Stomach smooth muscle (tissue), 2 donors: ENCODE measurements around the gene MARCHF2.
A peak's percentile ranks its signal among the peaks of the same experiment; 100 is the strongest.

Source experiments
- H3K27ac ChIP-seq: one replicate; pipeline ENCODE4 v1.7.0; 2013; ENCODE audit warnings: mild to moderate bottlenecking, low read length, inconsistent platforms
- H3K27me3 ChIP-seq, 2 donors: one replicate each; pipeline ENCODE4 v1.7.0; 2013; ENCODE audit warnings: low read length in 2 of 2; ENCODE audit not compliant: insufficient read depth in 2 of 2, control insufficient read depth in 1 of 2
- H3K36me3 ChIP-seq, 2 donors: one replicate each; pipeline ENCODE4 v1.7.0; 2013; ENCODE audit warnings: low read length in 2 of 2; ENCODE audit not compliant: control insufficient read depth in 2 of 2, insufficient read depth in 2 of 2
- H3K4me1 ChIP-seq: one replicate; pipeline ENCODE4 v1.7.0; 2013; ENCODE audit warnings: low read length; ENCODE audit not compliant: control insufficient read depth, insufficient read depth
- H3K4me3 ChIP-seq, 2 donors: one replicate each; pipeline ENCODE4 v1.7.0; 2013; ENCODE audit warnings: low read length in 2 of 2
- H3K9ac ChIP-seq, 2 donors: one replicate each; pipeline ENCODE4 v1.7.0; 2013; ENCODE audit warnings: low read length in 2 of 2, mild to moderate bottlenecking in 1 of 2
- H3K9me3 ChIP-seq, 2 donors: one replicate each; pipeline ENCODE4 v1.7.0; 2013; ENCODE audit warnings: low read length in 2 of 2; ENCODE audit not compliant: control insufficient read depth in 2 of 2
- donor health status: healthy.
- donor health status: Pancreatic carcinoma.

MARCHF2 gene

DNA sequence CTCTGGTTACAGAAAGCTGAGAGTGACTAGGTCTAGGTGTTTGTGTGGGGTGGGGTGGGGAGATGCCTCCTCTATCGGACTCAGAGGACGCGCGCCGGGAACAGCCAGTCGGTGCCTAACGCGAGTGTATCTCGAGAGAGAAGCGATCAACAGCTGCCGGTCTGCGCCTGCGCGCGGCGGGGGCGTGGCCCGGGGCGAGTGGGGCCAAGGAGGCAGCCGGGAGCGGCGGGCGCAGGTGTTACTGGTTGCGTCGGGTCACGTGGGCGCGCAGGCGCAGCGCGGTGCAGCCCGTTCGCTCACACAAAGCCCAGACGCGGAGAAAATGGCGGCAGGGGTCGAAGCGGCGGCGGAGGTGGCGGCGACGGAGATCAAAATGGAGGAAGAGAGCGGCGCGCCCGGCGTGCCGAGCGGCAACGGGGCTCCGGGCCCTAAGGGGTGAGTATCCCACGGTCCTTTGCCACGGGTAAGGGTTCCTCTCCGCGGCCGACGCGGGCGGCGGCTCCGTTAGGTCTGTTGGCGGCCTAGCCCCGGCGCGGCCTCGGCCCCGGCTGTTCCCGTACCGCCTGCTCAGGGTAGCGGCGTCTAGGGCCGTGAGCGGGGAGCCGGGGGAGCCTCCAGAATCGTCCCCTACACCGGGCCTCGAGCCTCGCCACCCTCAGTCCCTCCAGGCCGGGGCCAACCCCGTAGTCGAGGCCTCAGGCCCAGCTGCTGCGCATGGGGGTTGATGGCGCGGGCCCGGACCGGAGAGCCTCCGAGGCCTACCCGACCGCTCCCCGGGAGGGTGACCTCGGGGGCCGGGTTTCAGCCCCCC, 31.8 kb downstream of the MARCHF2 start, which contains the start of gene HNRNPM:
TSS of gene HNRNPM (plus strand) at position 299 of the 811 bp plus-strand sequence. CDS start at position 323, 24 bp downstream.
- Histone ChIP-seq H3K9me3 (no peaks in the 10 kb centered on the region), H3K27me3 (no peaks in the 10 kb centered on the region)

DNA sequence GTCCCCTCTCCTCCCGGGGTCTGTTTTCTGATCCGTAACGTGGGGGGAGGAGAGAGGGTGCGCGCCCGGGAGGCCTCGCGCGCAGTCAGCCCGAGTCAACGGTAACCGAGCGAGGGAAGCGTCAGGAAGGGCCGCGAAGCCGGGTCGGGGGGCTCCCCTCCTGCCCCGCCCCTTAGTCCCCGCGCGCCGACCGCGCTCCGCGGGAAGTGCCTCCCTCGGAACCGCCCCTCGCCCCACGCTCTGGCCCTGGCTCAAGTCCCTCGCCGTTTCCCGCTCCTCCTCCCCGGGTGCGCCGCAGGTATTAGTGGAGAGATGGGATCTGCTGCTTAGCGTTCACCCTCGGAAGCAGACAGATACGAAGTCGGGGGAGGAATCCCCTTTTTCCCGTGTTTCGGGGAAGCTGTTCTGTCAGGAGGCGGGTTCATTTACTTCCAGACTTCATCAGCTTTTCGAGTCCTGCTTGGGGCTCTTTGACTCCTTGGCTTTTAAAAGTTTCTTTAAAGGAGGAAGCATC, 32.4 kb downstream of the MARCHF2 start:
- H3K4me1 ChIP-seq, result peaks cover 31% of the 10 kb centered on the region
- peak overlapping the region; percentile 93 for H3K27ac ChIP-seq
- H3K4me3 ChIP-seq, result peak overlapping the region; percentile 92 to 93

More for the DNA sequence above, 31.8 kb downstream of the MARCHF2 start, which contains the start of gene HNRNPM:
- peaks cover 0 to 3% of the 10 kb centered on the region in 2 donors for H3K36me3 ChIP-seq
- H3K4me1 ChIP-seq, result peaks cover 26% of the 10 kb centered on the region
- H3K9ac ChIP-seq, result peak within 1 kb of the TSS; percentile 96 to 98
- H3K4me3 ChIP-seq, result peak within 1 kb of the TSS; percentile 92 to 93
- H3K27ac ChIP-seq, result peak within 1 kb of the TSS; percentile 93

DNA sequence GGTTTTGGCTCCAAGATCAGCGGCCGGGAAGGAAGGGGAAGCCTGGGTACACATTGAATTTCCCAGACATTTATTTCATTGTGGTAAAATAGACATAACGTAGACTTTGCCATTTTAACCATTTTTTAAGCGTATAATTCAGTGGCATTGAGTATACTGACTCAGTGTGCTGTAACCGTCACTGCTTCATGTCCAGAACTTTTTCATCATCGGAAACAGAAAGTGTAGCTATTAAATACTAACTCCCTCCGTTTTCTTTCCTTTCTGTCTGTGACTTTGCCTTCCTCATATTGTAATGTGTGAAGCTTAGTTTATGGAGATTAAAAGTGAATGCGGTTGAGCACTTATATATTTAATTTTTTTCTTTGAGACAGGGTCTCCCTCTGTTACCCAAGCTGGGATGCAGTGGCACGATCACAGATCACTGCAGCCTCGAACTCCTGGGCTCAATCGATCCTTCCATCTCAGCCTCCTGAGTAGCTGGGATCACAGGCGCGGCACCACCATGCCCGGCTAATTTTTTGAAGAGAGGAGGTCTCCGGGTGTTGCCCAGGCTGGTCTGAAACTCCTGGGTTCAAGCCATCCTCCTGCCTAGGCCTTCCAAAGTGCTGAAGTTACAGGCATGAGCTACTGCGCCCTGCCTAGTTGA, 33.1 kb downstream of the MARCHF2 start:
- Histone ChIP-seq H3K4me3 (peak overlapping the region; percentile 92 to 93), H3K9ac (peak overlapping the region; percentile 96 to 98)

More for the DNA sequence above, 32.4 kb downstream of the MARCHF2 start:
- Histone ChIP-seq H3K9ac (peak overlapping the region; percentile 96 to 98), H3K36me3 (peaks cover 0 to 3% of the 10 kb centered on the region in 2 donors), H3K27me3 (no peaks in the 10 kb centered on the region), H3K9me3 (no peaks in the 10 kb centered on the region)

DNA sequence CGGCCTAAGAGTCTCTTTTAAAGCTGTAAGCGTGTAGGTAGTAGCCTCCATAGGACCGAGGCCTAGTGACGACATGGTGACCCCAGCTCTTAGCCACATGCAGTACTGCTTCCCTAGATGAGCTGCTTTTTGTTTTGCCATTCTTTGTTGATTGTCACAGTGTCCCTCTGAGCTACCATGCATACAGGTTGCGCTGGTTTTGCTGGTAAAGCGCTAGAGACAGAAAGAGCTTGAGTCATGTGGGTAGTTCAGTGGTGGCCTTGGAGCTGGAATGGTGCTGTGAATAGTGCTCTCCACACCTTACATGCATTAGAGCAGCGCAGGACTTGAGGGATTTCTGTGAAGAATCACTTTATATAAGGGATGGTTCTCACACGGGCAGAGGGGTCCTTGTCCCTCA, 36.7 kb downstream of the MARCHF2 start:
- Histone ChIP-seq H3K36me3 (peaks cover 5% of the 10 kb centered on the region in 2 donors), H3K27me3 (no peaks in the 10 kb centered on the region), H3K9me3 (no peaks in the 10 kb centered on the region), H3K27ac (no peak overlapping the region), H3K4me3 (peak overlapping the region in 1 of 2 donors; percentile 15), H3K4me1 (peaks cover 48% of the 10 kb centered on the region), H3K9ac (no peak overlapping the region)

More for the DNA sequence above, 33.1 kb downstream of the MARCHF2 start:
- Histone ChIP-seq H3K4me1 (peaks cover 31% of the 10 kb centered on the region), H3K27ac (peak overlapping the region; percentile 93), H3K36me3 (peaks cover 0 to 3% of the 10 kb centered on the region in 2 donors), H3K27me3 (no peaks in the 10 kb centered on the region), H3K9me3 (no peaks in the 10 kb centered on the region)

DNA sequence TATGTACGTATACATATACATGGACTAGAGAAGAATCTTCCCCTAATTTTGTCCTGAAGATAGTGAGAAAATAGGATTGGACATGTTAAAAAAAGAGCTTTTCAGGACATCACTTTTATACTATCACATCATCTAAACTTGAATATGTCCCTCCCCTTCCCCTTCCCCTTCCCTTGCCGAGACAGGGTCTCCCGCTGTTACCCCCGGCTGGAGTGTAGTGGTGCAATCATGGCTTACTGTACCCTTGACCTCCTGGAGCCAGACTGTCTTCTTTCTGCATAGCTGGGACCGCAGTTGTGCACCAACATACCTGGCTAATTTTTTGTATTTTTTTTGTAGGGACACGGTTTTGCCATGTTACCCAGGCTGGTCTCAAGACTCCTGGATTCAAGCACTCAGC, 38.3 kb downstream of the MARCHF2 start:
- H3K9me3 ChIP-seq, result no peaks in the 10 kb centered on the region
- peaks cover 10 to 11% of the 10 kb centered on the region in 2 donors for H3K36me3 ChIP-seq
- no peak overlapping the region for H3K27ac ChIP-seq
- H3K4me1 ChIP-seq, result peaks cover 41% of the 10 kb centered on the region
- H3K9ac ChIP-seq, result no peak overlapping the region
- no peak overlapping the region for H3K4me3 ChIP-seq
- no peaks in the 10 kb centered on the region for H3K27me3 ChIP-seq

DNA sequence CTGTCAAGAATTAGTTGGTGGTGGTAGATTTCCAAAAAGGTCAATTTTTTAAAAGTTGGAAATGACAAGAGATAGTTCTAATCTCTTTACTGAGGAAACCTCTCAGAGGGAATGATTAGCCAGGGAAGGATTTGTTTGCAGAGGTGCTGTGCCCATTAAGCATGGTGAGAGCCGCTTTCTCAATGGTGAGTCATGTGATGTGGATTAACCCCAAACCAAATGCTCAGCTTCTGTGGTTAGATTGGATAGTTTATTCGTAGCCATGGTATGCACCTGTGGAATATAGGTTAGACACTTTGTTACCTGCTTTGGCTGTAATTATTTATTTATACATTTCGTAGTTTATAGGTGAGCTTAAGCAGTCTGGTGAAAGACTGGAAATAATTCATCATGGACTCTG, 38.8 kb downstream of the MARCHF2 start:
- Histone ChIP-seq H3K27ac (no peak overlapping the region), H3K36me3 (peaks cover 15 to 16% of the 10 kb centered on the region in 2 donors), H3K9me3 (no peaks in the 10 kb centered on the region), H3K4me1 (peaks cover 39% of the 10 kb centered on the region), H3K27me3 (no peaks in the 10 kb centered on the region), H3K4me3 (no peak overlapping the region), H3K9ac (no peak overlapping the region)

DNA sequence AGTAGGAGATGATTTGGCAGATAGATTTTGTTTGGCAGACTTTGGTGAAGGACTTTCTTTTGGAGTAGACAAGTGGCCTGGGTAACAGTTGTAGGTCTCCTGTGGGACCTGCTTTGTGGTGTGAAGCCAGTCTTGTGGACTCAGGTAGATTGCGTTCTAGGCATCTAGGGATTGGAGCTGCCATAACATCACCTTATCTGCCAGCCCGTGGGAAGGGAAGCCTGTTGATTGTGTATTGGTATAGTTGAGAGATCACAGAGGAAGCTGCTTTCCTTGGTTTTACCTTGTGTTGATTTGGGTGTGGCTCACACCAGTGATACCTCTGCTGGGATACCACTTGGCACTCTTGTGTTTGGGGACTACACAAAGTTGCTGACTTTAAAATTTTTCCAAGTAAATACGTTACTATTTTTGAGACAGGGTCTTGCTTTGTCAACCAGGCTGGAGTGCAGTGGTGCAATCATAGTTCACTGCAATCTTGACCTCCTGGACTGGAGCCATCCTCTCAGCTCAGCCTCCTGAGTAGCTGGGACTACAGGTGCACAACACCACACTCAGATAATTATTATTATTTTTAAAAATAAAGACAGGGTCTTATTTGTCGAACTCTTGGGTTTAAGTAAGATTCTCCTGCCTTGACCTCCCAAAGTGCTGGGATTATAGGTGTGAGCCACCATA, 39.5 kb downstream of the MARCHF2 start:
- Histone ChIP-seq H3K4me1 (peaks cover 44% of the 10 kb centered on the region), H3K9me3 (no peaks in the 10 kb centered on the region), H3K36me3 (peaks cover 12 to 20% of the 10 kb centered on the region in 2 donors), H3K4me3 (no peak overlapping the region), H3K27me3 (no peaks in the 10 kb centered on the region), H3K27ac (no peak overlapping the region), H3K9ac (no peak overlapping the region)

DNA sequence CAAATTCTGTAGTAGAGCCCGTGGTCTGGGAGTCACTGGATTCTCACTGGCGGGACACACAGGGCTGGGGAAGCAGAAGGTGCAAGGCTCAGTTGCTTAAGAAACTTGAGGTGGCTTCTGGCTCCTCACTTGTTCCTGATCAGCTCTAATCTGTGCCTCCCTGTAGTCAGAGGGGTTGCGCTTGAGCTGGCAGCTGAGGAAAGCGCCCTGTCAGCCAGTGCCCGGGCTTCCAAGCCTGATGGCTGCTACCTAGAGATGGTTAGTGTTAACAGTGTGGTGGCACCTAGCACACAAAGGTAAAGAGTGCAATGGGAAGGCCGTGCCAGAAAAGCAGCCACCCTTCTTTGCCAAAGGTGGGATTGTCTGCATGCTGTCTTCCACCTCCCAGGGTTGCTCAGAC, 40.5 kb downstream of the MARCHF2 start:
- Histone ChIP-seq H3K9me3 (no peaks in the 10 kb centered on the region), H3K9ac (no peak overlapping the region), H3K27ac (no peak overlapping the region), H3K4me1 (peaks cover 37% of the 10 kb centered on the region), H3K27me3 (no peaks in the 10 kb centered on the region), H3K36me3 (peaks cover 12 to 20% of the 10 kb centered on the region in 2 donors), H3K4me3 (peak overlapping the region in 1 of 2 donors; percentile 15)

DNA sequence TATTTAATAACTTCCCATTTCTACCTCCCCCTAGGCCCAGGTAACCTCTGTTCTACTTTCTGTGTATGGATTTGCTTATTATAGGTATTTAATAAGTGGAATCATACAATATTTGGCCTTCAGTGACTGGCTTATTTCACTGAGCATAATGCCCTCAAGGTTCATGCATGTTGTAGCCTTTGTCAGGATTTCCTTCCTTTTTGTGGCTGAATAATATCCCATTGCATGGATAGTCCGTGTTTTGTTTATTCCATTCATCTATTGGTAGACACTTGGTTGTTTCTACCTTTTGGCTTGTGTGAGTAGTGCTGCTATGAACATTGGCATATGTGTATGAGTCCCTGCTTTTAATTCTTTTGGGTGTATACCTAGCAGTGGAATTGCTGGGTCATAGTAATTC, 41.1 kb downstream of the MARCHF2 start:
- no peaks in the 10 kb centered on the region for H3K9me3 ChIP-seq
- peaks cover 12 to 20% of the 10 kb centered on the region in 2 donors for H3K36me3 ChIP-seq
- no peak overlapping the region for H3K27ac ChIP-seq
- no peaks in the 10 kb centered on the region for H3K27me3 ChIP-seq
- H3K4me1 ChIP-seq, result peaks cover 41% of the 10 kb centered on the region
- peak overlapping the region in 1 of 2 donors; percentile 15 for H3K4me3 ChIP-seq
- H3K9ac ChIP-seq, result peak overlapping the region in 1 of 2 donors; percentile 36

DNA sequence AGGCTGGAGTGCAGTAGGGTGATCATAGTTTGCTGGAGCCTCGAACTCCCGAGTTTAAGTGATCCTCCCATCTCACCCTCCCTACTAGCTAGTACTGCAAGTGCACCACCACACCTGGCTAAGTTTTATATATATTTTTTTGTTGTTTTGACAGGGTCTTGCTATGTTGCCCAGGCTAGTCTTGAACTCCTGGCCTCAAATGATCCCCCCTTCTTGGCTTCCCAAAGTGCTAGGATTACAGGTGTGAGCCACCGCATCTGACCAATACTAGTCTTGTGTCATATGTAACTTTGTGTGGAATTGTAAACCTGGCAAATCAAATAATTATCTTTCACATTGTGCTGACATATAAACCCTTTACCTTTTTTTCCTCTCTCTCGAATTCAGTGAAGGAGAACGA, 41.9 kb downstream of the MARCHF2 start:
- Histone ChIP-seq H3K9ac (no peak overlapping the region), H3K9me3 (no peaks in the 10 kb centered on the region), H3K27me3 (no peaks in the 10 kb centered on the region), H3K27ac (no peak overlapping the region), H3K36me3 (peaks cover 12 to 20% of the 10 kb centered on the region in 2 donors), H3K4me1 (peaks cover 44% of the 10 kb centered on the region), H3K4me3 (no peak overlapping the region)
